NCI-H1930 (cell line): ENCODE results near the gene NLRP4.
"Not testable (repeated sequence)": the region's sequence is repeated elsewhere in the genome, so short reads cannot be mapped to it uniquely, and the experiment has no call there.

ENCODE experiments used
- DNase-seq, 2 experiments: peaks; one replicate each; lab custom pipeline; 2025; lab: John Stamatoyannopoulos, UW

Gene NLRP4

DNA sequence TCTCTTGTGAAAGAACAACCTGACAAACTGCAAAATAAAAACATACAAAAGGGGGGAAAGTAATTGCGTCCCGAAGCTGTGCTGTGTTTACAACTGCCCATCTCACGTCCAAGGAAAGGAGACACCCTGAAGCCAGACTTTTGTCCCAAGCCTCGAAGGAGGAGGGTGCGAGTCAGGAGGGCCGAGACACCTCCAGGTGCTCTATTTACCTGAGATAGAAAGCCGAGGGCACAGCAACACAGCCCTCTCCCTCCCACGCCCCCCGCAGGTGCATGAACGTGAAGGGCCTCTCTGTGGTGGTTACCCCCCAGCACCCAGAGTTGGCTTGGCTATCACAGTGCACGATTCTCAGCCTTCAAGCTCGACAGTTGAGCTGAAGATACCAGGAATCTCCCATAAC is 62.6 kb downstream of the NLRP4 start:
- DNase-seq = no peak

DNA sequence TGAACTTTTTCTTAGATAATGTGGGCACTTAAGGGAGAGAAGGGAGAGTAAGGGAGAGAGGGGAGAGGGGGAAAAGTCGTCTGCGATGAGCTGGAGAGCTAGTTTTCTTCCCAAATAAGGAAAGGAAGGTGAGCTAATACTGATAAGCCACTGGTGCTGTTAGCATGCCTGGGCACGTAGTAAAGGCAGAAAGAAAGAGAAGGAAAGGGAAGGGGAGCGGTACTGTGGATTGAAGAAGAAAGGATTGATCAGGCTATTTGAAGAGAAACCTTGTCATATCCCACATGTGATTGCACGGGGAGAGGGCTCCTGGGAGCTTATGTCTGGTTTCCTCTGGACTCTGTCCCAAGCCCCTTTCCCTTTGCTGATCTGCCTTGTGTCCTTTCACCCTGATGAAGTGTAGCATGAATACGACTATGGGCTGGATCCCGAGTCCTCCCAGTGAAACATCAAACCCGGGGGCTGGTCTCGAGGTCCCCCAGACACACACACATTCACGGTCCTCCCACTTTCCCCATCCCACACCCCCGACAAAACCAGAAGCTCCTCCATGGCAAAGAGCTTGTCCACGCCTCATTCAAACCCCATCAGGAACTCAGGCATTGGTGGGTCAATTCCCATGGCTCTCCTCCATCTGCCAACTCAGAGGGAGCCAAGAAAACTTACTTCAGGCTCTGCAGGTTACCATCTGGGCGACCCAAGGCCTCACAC is 65.2 kb downstream of the NLRP4 start:
- no peak for DNase-seq

DNA sequence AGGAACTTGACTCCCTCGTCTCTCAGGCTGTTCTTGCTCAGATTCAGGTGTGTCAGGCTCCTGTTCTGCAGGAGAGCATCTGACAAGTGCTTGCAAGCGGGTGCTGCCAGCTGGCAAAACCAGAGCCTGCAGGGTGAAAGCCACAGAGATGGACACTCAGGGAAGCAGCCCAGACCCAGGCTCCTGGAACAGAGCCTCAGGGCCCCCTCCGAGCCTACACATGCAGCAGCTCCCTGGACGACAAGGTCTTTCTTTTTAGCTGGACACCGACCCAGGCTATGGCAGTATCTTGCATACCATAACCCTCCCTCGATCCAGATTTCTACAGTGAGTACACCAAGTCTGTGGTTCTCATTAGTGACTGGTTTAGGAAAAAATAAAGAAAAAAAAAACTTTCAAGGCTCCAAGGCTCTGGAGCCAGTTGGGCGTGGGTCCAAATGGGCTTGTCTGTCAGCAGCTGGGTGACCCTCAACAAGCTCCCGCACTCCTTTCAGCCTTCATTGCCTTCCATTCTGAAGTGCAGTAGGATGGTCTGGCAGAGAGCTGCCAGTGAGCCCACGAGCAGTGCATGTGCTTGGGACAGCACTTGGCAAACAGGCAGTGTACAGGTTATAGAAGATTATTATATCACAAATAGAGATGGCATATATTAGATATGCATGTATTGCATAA is 65.9 kb downstream of the NLRP4 start:
- no peak for DNase-seq

DNA sequence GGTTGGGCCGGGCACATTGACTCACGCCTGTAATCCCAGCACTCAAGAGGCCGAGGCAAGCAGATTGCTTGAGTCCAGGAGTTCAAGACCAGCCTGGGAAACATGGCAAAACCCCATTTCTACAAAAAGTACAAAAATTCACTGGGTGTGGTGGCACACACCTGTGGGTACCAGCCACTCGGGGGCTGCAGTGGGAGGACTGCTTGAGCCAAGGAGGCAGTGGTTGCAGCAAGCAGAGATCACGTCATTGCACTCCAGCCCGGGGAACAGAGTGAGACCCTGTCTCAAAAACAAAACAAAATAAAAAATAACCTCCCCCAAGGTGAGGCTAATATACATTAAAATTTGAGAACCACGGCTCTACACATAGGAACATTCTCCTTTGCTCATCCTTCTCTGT is 70.9 kb downstream of the NLRP4 start:
- no peak for DNase-seq

DNA sequence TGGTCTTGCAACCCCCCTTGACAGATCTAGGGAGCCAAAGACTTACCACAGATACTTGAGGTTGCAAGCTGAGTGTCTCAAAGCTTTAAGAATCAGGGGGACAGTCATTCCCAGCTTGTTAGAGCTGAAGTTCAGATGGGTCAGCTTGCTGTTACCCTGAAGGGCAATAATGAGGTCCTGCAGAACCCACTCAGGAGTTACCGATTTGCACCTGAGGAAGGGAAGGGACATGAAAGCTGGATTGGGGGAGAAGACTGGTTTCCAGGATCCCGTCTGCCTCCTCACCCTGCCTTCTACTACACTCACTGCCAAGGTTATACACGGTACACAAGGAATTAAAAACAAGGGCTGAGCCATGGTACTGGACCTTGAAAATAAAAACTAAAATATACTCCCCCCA is 71.4 kb downstream of the NLRP4 start:
- DNase-seq = no peak

DNA sequence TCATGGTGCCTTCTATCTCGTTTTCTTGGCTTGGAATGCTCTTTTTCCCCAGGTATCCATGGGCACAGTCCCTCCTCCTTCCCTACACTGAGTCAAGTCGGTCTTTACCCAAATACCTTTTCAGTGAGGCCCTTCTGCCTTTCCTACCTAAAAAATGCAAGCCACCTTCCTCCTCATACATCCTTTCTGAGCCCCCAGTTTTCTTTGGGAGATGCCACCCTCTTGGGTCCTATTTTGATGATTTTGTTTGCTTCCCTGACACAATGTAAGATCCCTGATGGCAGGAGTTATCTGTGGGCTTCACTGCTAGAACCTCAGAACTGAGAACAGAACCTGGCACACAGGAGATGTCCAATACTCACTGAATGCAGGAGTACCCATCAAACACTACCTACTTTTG is 73.5 kb downstream of the NLRP4 start:
- no peak for DNase-seq

DNA sequence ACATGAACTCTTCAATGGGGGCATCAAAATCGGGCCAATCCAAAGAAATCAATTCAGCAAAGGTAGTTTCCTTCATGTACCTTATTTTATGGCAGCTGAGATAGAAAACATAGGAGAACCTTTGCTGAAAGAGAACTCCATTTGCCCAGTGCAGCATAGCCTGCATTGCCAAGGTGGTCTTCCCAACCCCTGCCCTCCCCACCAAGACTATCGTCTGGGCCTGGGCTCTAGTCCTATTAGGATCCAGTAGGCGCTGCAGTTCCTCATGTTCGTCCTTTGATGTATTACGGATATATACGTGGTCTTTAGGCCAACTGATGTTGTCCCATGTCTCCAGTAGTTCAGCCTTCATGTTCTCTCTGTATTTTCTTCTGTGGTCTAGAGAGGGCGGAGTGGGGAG is 76.6 kb downstream of the NLRP4 start:
- DNase-seq = no peak

DNA sequence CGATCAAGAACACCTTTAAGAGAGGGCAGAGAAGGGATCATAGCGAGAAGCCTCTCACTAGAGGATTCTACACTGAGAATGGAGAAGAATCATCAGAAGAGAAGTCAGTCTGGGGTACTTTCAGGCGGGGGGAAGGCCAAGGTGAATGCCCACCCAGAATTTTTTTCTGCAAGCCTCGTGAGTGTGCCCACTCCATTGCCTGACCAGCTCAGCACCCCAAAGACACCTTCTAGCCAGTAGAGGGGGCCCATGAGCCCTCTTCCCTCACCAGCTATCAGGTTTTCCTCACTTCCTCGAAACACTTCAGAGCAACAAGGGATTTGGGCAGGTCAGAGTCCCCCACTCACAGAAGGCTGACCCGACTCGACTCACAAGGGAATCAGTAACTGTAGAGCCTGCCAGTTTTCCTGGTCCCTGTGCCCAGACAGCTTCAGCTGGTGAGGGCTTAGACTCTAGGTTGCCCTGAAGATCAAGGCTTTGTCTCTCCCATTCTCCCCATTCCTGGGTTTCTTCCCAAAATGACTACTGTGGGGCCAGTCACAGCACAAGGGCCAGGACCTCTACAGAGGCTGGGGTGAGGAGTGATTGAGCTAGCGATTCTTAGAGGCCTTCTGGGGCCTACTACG is 77.4 kb downstream of the NLRP4 start:
- DNase-seq = no peak

DNA sequence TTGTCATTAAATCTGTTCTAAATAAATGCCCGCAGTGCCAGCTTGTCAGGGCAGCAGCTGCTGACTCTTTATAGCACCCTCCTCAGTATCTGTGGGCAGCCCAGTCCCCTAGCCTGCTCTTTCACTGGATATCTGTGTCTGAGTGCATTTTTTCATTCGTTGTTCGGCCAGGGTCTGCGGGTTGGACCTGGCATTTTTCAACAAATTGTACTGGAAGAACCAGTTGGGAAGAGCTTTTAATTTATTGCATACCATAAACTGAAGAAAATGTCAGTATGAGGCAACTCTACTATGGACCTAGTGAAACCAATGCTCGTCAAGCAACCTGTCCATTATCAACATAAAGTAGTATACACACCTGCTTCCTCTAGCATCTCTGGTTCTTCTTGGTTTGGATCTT is 87.2 kb downstream of the NLRP4 start:
- DNase-seq = no peak

DNA sequence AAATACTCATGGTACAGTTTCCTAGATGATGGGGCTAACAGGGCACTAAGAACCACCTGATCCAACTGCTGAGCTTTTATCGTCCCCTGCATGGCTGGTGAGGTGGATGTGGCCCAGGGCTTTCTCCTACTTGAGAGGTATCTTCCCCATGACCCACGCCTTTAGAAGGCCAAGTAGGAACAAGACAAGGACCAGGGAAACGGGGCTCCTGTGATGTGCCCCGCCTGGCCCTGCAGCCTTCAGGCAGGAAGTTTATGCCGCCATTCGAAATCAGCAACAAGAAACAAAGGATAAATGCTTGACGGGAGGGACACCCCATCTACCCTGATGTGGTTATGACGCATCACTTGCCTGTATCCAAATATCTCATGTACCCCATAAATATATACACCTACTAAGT is 91.7 kb downstream of the NLRP4 start:
- DNase-seq = no peak

DNA sequence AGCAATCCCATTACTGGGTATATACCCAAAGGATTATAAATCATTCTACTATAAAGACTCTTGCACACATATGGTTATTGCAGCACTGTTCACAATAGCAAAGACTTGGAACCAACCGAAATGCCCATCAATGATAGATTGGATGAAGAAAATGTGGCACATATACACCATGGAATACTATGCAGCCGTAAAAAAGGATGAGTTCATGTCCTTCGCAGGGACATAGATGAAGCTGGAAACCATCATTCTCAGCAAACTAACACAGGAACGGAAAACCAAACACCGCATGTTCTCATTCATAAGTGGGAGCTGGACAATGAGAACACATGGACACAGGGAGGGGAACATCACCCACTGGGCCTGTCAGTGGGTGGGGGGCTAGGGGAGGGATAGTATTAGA is 92.9 kb downstream of the NLRP4 start:
- not testable (repeated sequence) for DNase-seq

DNA sequence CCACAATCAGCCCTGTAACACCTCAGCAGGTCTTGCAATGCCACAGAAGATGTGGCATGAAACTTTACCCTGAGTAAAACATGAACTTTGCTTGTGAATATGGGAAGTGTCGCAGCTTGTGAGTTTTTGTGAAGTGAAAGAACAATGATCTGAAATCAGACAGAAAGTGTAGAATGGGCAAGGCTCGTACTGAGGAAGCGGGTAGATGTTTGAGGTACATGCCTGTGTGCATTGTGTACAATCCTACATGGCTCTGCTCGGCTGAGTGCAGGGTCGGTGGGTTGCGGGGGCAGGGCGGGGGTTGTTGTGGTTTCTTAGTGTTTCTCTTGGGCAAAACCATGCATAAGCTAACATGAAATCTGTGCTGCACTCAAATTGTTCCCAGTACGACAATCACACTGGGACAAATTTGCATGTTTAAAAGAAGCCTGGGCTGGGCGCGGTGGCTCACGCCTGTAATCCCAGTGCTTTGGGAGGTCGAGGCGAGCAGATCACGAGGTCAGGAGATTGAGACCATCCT is 94.7 kb downstream of the NLRP4 start:
- DNase-seq = no peak
